Panc1 (cell line): ENCODE data around the gene ZNF132.

Experiments used
- POLR2AphosphoS5 ChIP-seq: IDR thresholded peaks from 2 replicates; pipeline ENCODE4 v1.6.1; 2012; ENCODE audit warnings: mild to moderate bottlenecking, low read depth, low read length, moderate library complexity
- TCF7L2 ChIP-seq: IDR thresholded peaks from 2 replicates; pipeline ENCODE4 v1.6.1; 2011; ENCODE audit warnings: mild to moderate bottlenecking, low read depth, low read length, inconsistent platforms
- TF ChIP-seq, protein P1 (sequence below): fragments of 450-650 bp; IDR thresholded peaks from 2 replicates; pipeline ENCODE4 v1.5.1; 2017; ENCODE audit warnings: mild to moderate bottlenecking

DNA sequence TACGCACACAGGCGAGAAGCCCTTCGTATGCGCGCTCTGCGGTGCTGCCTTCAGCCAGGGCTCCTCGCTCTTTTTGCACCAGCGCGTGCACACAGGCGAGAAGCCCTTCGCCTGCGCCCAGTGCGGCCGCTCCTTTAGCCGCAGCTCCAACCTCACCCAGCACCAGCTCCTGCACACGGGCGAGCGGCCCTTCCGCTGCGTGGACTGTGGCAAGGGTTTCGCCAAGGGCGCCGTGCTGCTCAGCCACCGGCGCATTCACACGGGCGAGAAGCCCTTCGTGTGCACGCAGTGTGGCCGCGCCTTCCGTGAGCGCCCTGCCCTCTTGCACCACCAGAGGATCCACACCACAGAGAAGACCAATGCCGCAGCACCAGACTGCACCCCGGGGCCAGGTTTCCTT is 16.2 kb upstream of the ZNF132 start:
- TF ChIP-seq POLR2AphosphoS5: no peak
- TF ChIP-seq, protein P1, sequence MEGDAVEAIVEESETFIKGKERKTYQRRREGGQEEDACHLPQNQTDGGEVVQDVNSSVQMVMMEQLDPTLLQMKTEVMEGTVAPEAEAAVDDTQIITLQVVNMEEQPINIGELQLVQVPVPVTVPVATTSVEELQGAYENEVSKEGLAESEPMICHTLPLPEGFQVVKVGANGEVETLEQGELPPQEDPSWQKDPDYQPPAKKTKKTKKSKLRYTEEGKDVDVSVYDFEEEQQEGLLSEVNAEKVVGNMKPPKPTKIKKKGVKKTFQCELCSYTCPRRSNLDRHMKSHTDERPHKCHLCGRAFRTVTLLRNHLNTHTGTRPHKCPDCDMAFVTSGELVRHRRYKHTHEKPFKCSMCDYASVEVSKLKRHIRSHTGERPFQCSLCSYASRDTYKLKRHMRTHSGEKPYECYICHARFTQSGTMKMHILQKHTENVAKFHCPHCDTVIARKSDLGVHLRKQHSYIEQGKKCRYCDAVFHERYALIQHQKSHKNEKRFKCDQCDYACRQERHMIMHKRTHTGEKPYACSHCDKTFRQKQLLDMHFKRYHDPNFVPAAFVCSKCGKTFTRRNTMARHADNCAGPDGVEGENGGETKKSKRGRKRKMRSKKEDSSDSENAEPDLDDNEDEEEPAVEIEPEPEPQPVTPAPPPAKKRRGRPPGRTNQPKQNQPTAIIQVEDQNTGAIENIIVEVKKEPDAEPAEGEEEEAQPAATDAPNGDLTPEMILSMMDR: no peak
- no peak for TF ChIP-seq TCF7L2
